ENCODE measurements around the gene RPSA. TPM values are rescaled to one million over a fixed set of nuclear protein-coding genes. Genes with fewer than 3 reads are reported as not detected.
"Not testable (repeated sequence)": the region's sequence is repeated elsewhere in the genome, so short reads cannot be mapped to it uniquely, and the experiment has no call there.

RPSA gene
- total RNA-seq, 4 donors from 2014 or later: 644 to 857 (median 730) TPM

GRCh38 chr3:39457361-39457760, 50.8 kb downstream of the RPSA start:
- TF ChIP-seq POLR2A (IDR thresholded peaks at IDR 0.05): no peak
- TF ChIP-seq, protein P1, sequence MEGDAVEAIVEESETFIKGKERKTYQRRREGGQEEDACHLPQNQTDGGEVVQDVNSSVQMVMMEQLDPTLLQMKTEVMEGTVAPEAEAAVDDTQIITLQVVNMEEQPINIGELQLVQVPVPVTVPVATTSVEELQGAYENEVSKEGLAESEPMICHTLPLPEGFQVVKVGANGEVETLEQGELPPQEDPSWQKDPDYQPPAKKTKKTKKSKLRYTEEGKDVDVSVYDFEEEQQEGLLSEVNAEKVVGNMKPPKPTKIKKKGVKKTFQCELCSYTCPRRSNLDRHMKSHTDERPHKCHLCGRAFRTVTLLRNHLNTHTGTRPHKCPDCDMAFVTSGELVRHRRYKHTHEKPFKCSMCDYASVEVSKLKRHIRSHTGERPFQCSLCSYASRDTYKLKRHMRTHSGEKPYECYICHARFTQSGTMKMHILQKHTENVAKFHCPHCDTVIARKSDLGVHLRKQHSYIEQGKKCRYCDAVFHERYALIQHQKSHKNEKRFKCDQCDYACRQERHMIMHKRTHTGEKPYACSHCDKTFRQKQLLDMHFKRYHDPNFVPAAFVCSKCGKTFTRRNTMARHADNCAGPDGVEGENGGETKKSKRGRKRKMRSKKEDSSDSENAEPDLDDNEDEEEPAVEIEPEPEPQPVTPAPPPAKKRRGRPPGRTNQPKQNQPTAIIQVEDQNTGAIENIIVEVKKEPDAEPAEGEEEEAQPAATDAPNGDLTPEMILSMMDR (IDR thresholded peaks at IDR 0.05 in 4 of 5, conservative IDR thresholded peaks at IDR 0.05 in 1 of 5): no peak
- intact Hi-C loops (cut with DNase I; ENCODE audit: low total_unique reads): no loop called here
- ATAC-seq: no peak

GRCh38 chr3:39458579-39458978, 52.1 kb downstream of the RPSA start:
- H3K4me1 ChIP-seq; H3K27ac ChIP-seq; intact Hi-C loops (cut with DNase I; ENCODE audit: low total_unique reads); H3K4me3 ChIP-seq; DNase-seq; H3K27me3 ChIP-seq; in situ Hi-C loops (cut with MboI; ENCODE audit: low sequenced_read_pairs in 4 of 4); H3K36me3 ChIP-seq; ATAC-seq; H3K9me3 ChIP-seq: not testable (repeated sequence)

More at GRCh38 chr3:39457361-39457760, 50.8 kb downstream of the RPSA start:
- Histone ChIP-seq H3K9me3 (no peaks in the 10 kb centered on the region), H3K27ac (no peak overlapping the region), H3K27me3 (no peaks in the 10 kb centered on the region), H3K4me1 (no peaks in the 10 kb centered on the region), H3K4me3 (no peak overlapping the region), H3K36me3 (no peaks in the 10 kb centered on the region)
- no peak for DNase-seq
- in situ Hi-C loops (cut with MboI; ENCODE audit: low sequenced_read_pairs in 4 of 4): no loop called here

- no peak for TF ChIP-seq POLR2A (IDR thresholded peaks at IDR 0.05)
- TF ChIP-seq, protein P1 (IDR thresholded peaks at IDR 0.05 in 4 of 5, conservative IDR thresholded peaks at IDR 0.05 in 1 of 5): no peak
- Histone ChIP-seq H3K36me3 (no peaks in the 10 kb centered on the region), H3K9me3 (no peaks in the 10 kb centered on the region)
These were observed 54.2 kb downstream of the RPSA start for GRCh38 chr3:39460677-39461076.

More at GRCh38 chr3:39460677-39461076, 54.2 kb downstream of the RPSA start:
- in situ Hi-C loops (cut with MboI; ENCODE audit: low sequenced_read_pairs in 4 of 4): no loop called here
- ATAC-seq (no peak), DNase-seq (no peak)
- no peaks in the 10 kb centered on the region for H3K27me3 ChIP-seq
- no peak overlapping the region for H3K4me3 ChIP-seq
- no peaks in the 10 kb centered on the region for H3K4me1 ChIP-seq
- no peak overlapping the region for H3K27ac ChIP-seq
- intact Hi-C loops (cut with DNase I; ENCODE audit: low total_unique reads): no loop called here

Other genes with a start within 250 kb of the RPSA start
- 100 to 1,000 TPM in 2 of 4 donors, 10 to 100 TPM in 2; 52.4 to 329 (median 128) TPM for gene XIRP1, start 214.1 kb upstream of the RPSA start, total RNA-seq
- under 1 TPM; 0.25 to 0.49 (median 0.35) TPM for gene CX3CR1, start 126.7 kb upstream of the RPSA start, total RNA-seq
- gene CCR8, start 77.0 kb upstream of the RPSA start, total RNA-seq: not detected
- 10 to 100 TPM; 43.8 to 51.2 (median 48.2) TPM for gene SLC25A38, start 23.4 kb upstream of the RPSA start, total RNA-seq
- gene MOBP, start 61.0 kb downstream of the RPSA start, total RNA-seq: not detected

Measured in gastrocnemius medialis (tissue), 4 donors.